ENCODE measurements around the gene CYB561D1.
"Not testable (repeated sequence)": the region's sequence is repeated elsewhere in the genome, so short reads cannot be mapped to it uniquely, and the experiment has no call there.

Gene CYB561D1

GRCh38 chr1:109493805-109494539 lies at the start of gene CYB561D1:
TSS of gene CYB561D1 (plus strand) at chr1:109494094. CDS start at chr1:109494140, 46 bp downstream.
- peak; percentile 88 for DNase-seq

DNA sequence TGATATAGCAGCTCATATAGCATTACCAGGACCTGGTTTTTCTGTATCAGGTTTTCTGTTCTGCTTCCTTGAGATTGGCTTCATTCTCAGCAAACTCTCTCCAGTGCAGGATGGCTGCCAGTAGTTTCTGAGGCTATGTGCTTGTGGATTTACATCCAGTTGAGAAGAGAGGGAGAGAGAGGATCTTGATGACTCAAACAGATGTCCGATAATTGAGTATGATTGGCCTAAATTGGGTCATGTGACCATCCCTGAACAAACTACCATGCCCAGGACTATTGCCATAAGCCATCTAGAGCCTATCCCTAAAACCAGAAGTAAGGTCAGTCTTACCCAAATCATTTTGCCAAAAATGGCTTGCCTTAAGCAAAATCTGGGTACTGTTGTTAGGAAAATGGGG lies 49.5 kb upstream of the CYB561D1 start:
- DNase-seq: no peak

DNA sequence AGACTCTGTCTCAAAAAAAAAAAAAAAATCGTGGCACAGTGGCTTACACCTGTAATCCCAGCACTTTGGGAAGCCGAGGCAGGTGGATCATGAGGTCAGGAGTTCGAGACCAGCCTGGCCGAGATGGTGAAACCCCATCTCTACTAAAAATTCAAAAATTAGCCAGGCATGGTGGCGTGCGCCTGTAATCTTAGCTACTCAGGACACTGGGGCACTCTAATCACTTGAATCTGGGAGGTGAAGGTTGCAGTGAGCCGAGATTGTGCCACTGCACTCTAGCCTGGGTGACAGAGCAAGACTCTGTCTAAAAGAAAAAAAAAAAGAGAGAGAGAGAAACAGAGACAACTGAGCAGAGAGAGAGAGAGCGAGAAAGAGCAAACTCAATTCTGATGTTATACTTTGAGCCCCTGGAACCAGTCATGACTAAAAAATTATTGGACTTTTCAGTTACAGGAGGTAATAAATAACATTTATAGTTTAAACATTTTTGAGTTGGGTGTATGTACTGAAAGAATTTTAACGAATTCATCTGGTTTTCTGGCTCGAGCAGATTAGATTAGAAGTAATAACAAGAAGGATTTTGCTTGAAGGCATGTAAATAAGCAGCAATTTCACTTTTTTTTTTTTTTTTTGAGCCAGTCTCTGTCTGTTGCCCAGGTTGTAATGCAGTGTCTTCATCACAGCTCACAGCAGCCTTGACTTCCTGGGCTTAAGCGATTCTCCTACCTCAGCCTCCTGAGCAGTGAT lies 47.8 kb upstream of the CYB561D1 start:
- not testable (repeated sequence) for DNase-seq

GRCh38 chr1:109447524-109447923 lies 46.4 kb upstream of the CYB561D1 start:
- DNase-seq: no peak

GRCh38 chr1:109454497-109455133 lies 39.3 kb upstream of the CYB561D1 start:
- no peak for DNase-seq

DNA sequence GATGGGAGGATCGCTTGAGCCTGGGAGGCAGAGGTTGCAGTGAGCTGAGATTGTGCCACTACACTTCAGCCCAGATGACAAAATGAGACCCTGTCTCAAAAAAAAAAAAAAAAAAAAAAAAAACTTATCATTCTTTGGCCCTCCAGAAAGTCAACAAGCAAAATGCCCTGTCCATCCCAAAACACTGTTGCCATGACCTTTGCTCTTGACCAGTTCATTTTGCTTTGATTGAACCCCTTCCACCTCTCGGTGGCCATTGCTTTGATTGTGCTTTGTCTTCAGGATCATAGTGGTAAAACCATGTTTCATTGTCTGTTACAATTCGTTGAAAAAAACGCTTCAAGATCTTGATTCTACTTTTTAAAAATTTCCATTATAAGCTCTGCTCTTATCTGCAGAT lies 36.1 kb upstream of the CYB561D1 start:
- no peak for DNase-seq

DNA sequence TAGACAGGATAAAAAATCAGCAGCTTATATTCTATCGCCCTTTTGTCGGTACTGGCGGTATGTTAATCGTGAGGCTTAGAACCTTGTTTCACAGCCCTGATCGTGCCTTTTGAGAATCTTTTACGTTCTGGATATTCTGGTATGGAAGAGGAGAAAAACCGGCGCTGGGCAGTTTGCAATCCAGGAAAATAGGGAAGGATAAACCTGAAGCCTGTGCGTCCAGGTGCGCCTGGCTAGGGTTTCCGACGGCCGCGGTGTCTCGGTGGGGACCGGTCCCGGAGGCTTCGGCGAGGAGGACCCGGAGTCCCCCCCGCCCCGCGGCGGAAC lies 27.8 kb upstream of the CYB561D1 start:
- no peak for DNase-seq

DNA sequence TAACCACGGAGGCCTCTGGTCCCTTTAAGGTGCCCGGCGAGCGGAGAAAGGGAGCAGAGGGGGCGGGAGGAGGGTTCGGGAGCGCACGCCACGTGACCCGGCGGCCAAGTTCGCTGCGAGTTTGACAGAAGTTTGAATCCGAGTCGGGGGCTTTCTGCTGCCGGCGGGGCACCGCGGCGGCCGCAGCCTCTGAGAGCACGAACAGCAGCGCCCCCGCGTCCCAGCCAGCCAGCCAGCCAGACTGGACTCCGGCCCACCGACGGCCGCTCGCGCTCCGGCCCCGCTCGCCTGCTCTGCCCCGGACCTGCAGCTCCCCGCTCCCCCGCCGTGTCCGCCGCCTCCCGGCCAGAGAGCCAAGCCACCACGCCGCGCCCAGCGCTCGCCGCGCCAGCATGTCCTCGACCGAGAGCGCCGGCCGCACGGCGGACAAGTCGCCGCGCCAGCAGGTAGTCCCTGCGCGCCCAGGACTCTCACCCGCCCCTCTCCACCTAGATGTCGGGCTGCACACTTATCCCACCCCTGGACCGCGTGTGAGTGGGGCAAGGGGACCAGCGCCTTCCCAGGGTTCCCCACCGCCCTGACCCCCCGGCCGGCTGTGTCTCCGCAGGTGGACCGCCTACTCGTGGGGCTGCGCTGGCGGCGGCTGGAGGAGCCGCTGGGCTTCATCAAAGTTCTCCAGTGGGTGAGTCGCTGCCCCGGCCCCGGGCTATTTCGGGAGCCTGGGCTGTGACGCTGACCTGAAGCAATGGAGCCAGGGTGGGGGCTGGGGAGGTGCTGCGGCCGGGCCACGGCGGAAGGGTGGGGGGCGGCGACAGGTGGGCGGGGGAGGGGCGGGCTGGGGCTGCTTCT lies 27.2 kb upstream of the CYB561D1 start, which contains the start of gene SYPL2:
TSS of gene SYPL2 (plus strand) at position 95 of the 849 bp plus-strand sequence. CDS start at position 393, 298 bp downstream.
- peak; percentile 21 for DNase-seq

DNA sequence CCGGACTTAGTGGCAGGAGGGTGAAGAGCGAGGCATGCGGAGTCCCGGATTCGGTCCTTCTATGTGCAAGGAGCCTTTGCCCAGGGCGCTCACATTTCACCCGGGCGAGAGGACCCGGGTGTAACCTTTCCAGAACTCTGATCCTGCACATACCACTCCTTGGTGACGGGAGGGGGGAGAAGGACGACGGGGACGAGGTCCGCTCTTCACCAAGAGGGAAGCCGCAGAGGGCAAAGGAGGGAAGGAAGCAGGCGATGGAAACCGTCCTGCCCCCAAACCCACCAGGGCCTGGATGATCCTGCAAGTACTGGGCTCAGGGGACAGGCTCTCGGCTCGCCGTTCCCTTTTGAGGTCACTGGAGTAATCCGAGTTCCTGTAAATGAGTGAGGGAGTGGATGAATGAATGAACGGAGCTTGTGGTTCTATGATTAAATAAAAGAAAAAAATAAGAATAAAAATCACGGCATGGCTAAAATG lies 26.6 kb upstream of the CYB561D1 start:
- no peak for DNase-seq

- no peak for DNase-seq
Observed at GRCh38 chr1:109468061-109468460, 25.8 kb upstream of the CYB561D1 start.

- DNase-seq: no peak
Observed at GRCh38 chr1:109468903-109469302, 25.0 kb upstream of the CYB561D1 start.

GRCh38 chr1:109470245-109470644 lies 23.6 kb upstream of the CYB561D1 start:
- DNase-seq: no peak

DNA sequence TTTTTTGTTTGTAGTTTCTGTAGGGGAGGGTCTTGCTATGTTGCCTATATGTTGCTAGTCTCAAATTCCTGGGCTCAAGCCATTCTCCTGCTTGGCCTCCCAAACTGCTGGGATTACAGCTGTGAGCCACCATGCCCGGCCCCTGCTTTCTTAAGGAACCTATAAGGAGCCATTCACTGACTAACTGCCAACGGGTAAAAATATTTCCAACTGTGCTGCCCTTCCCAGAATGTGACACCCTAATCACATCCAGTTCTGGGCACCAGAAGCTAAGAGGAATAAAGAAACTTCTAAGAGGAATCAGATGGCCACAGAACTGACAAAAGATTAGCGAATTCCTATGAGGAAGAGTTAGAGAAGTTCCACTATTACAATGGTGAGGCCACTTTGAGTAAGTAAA lies 21.1 kb upstream of the CYB561D1 start:
- DNase-seq: no peak

DNA sequence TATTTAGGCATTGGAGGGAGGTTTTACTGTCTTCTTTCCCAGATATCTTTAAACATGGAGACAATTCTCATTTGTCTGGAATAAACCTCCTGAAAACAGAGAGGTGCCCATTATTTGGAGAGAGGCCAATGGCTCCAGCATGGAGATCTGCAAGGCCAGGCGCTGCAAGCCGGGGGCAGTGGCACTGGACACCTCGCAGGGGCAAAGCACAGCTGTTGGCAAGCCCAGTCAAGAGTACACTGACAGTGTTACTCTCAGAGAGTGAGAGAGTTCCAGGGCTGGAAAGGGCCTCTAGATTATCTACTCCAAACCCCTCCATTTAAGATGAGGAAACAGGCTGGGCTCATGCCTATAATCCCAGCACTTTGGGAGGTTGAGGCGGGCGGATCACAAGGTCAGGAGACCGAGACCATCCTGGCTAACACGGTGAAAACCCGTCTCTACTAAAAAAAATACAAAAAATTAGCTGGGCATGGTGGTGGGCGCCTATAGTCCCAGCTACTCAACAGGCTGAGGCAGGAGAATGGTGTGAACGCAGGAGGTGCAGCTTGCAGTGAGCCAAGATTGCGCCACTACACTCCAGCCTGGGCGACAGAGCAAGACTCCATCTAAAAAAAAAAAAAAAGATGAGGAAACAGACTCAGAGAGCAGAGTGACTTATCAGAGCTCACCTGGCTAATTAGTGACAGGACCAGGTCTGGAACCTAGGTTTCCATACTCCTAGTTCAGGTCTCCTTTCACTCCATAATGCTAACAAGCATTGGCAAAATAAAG lies 20.4 kb upstream of the CYB561D1 start:
- DNase-seq: not testable (repeated sequence)

DNA sequence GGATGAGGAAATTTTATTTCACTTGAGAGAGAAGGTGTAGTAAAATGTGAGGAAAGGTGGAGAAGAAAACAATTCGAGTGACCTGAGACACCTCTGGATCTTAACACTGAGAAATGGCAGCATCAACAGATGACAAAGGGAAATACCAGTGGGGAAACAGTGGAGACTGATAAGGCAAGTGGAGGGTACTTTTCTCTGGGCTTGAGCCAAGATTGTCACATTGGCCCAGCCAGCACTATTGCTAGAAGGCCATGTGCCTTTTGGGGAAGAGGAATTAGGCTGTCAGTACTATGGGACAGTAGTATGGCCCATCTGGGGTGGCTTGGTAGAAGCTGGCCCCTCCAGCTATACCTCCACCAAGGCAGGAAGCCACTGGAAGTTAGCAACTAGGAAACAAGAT lies 19.2 kb upstream of the CYB561D1 start:
- DNase-seq: no peak

GRCh38 chr1:109475261-109475660 lies 18.6 kb upstream of the CYB561D1 start:
- DNase-seq: no peak

GRCh38 chr1:109476825-109477224 lies 17.1 kb upstream of the CYB561D1 start:
- DNase-seq: no peak

DNA sequence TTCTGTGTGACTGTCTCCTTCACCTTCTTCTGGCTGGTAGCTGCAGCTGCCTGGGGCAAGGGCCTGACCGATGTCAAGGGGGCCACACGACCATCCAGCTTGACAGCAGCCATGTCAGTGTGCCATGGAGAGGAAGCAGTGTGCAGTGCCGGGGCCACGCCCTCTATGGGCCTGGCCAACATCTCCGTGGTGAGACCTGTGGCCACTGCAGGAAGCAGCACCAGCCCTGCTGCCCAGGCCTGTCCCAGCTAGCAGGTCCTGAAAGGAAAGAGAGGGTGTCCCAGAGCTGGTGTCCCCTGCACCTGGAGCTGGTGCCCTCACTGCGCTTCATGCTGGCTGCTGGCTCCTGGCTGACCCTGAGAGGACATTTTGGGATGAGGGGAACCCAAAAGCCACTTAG lies 16.1 kb upstream of the CYB561D1 start:
- no peak for DNase-seq

- DNase-seq: no peak
Observed at GRCh38 chr1:109478806-109479205, 15.1 kb upstream of the CYB561D1 start.

DNA sequence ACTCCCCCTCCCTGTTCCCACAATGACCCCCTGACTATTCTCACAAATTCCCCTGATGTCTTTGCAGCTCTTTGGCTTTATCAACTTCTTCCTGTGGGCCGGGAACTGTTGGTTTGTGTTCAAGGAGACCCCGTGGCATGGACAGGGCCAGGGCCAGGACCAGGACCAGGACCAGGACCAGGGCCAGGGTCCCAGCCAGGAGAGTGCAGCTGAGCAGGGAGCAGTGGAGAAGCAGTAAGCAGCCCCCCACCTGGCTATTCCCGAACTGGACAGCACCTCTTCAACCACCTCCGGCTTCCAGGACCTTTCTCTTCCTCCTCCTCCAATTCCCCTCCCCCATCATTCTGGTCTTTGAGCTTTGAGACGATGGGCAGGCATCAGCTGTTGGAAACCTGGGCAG lies 14.6 kb upstream of the CYB561D1 start:
- no peak for DNase-seq

- DNase-seq: no peak
Observed at GRCh38 chr1:109479901-109480300, 14.0 kb upstream of the CYB561D1 start.

- DNase-seq: no peak
Observed at GRCh38 chr1:109481646-109482045, 12.2 kb upstream of the CYB561D1 start.
